NCI-H1092 treated with DMSO at 0.1 percent for 48 hours (cell line): Measurements from ENCODE around the gene DHX34.
A peak's percentile ranks its signal among the peaks of the same experiment; 100 is the strongest.
"Not testable (repeated sequence)": the region's sequence is repeated elsewhere in the genome, so short reads cannot be mapped to it uniquely, and the experiment has no call there.

Experiments used
- DNase-seq: peaks from one replicate; lab custom pipeline; 2025; lab: John Stamatoyannopoulos, UW

Gene DHX34

DNA sequence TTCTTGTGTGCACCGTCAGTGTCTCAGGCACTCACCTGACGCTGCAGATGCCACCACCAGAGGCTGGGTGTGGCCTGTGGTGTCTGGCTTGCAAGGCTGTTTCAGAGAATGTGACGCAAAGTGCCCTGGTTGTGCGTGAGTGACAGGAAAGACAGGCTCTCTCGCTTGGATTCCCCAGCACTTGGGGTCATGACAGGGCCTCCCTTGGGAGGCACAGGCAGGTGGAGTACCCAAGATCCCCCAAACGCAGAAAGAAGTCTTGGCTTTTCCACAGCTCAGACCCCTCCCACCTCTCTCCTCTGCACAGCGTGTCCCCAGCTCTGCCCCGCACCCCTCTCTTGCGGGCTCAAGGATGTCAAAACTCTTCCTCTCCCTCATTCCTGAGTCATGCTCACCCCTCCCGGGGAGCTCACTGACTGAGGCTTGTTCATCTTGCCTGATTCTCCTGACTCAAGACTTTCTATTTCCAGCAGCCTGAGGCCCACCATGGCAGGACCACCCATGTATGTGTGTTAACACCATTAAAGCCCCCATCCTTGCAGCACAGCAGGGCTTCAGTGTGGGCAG is 21.0 kb downstream of the DHX34 start:
- no peak for DNase-seq

DNA sequence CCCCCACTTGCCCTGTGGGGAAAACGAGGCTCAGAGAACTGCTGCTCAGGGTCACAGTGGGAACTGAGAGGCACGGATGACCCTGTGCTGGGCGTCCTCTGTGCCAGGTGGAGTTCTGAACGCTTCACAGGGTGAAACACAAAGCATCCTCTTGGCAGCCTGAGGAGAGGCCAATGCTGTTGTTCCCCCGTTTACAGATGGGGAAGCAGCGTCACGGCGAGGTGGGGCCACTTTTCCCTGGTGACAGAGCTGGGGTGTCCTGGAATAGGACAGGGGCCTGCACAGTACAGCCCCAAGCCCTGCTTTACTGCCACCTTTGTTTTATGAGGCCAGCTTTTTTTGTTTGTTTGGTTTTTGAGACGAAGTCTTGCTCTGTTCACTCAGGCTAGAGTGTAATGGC is 22.1 kb downstream of the DHX34 start:
- DNase-seq = no peak

DNA sequence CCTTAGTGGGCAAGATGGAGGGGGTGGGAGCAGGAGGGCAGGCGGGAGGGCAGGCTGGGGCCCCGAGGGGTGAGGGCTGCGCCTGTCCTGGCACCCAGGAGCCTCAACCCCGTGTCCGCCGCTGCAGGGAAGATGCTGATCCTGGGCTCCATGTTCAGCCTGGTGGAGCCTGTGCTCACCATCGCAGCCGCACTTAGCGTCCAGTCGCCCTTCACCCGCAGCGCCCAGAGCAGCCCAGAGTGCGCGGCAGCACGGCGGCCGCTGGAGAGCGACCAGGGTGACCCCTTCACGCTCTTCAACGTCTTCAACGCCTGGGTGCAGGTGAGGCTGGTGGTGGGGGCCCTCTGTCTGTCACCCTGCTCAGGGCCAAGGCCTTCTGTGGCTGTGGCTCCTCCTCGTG is 23.5 kb downstream of the DHX34 start:
- no peak for DNase-seq

DNA sequence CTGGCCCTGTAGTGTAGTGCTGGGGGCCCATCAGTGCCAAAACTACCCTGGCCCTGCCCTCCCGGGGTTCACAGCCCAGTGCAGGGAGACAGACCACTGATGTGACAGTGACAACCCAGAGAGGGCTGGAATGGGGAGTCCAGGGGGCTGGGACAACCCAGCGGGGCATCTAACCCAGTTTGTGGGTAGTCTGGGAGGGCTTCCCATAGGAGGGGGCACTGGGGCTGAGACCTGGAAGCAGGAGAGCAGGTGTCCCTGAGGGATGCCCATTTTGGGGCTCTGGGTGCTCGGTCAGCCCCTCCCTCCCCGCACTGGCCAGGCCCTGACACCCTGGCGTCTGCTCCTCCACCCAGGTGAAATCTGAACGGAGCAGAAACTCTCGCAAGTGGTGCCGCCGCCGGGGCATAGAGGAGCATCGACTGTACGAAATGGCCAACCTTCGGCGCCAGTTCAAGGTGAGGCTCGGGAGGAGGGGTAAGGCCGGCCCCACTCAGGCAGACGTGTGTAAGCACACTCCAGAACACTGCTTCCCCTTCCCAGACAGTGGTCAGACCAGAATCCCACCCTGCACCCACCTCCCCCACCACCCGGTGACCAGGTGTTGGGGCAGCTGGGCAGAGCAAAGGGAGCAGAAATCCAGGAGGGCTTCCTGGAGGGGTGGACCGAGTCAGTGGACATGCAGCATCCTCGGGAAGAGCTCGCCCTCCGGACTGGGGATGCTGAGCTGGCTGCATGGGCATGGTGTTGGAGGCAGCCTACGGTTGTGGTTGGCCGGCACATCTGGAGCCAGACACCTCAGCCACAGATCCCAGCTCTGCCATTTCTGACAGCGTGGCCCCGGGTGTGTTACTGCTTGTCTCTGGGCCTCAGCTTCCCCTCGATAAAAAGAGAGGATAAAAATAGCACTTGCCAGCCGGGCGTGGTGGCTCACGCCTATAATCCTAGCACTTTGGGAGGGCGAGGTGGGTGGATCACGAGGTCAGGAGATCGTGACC is 24.4 kb downstream of the DHX34 start:
- no peak for DNase-seq

DNA sequence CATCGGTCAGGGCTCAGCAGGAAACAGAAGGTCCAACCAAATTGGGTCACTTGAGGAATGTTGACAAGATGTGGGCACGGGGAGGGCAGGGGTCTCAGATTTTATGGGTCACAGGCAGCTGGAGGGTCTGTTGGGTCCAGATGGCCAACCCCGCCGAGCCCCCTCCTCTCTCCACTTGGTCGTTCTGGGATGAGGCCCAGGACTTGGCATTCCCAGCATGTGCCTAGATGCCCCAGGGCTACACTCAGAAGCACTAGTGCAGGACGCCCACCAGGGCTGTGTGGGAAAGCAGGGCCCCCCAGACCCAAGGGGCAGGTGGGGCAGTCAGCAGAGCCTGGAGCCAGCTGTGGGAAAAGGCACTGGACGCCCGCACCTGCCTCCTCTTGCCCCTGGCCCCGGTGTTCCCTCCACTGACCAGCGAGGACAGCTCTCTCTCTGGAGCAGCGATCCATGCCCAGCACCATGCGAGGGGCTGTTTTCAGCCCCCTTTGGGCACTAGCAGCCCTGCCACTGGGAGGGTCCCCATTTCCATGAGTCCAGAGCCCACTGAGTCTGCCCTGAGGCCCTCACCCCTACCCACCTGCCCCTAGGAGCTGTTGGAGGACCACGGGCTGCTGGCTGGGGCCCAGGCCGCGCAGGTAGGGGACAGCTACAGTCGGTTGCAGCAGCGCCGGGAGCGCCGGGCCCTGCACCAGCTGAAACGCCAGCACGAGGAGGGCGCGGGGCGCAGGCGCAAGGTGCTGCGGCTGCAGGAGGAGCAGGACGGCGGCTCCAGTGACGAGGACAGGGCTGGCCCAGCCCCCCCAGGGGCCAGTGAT is 26.0 kb downstream of the DHX34 start:
- DNase-seq = no peak

DNA sequence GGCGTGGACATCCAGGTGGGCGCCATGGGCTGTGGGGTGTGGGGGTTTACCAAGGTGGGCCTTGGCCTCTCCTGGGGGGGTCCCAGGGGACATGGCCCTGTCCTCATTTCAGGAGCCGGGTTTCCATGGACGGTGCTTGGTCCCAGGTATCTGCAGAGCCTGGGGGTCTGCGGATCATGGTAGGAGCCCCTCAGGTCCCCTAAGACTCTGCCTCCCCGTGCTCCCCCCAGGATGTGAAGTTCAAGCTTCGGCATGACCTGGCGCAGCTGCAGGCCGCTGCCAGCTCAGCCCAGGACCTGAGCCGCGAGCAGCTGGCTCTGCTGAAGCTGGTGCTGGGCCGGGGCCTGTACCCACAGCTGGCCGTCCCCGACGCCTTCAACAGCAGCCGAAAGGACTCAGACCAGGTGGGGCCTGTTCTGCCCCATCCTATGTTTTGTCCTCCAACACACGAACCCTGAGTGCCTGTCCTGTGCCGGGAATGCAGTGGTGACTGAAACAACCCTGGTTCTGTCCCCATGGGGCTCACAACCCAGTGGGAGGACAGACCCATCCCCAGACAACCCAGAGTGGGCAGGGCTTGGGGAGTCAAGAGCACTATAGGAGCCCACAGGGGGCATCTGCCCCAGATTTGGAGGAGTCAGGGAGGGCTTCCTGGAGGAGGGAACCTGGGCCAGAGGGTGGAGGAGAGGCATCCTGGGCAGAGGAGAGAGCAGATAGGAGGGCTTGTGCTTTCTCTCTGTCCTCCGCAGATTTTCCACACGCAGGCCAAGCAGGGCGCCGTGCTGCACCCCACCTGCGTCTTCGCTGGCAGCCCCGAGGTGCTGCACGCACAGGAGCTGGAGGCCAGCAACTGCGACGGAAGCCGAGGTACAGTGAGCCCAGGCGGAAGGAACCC is 26.8 kb downstream of the DHX34 start:
- DNase-seq = no peak

DNA sequence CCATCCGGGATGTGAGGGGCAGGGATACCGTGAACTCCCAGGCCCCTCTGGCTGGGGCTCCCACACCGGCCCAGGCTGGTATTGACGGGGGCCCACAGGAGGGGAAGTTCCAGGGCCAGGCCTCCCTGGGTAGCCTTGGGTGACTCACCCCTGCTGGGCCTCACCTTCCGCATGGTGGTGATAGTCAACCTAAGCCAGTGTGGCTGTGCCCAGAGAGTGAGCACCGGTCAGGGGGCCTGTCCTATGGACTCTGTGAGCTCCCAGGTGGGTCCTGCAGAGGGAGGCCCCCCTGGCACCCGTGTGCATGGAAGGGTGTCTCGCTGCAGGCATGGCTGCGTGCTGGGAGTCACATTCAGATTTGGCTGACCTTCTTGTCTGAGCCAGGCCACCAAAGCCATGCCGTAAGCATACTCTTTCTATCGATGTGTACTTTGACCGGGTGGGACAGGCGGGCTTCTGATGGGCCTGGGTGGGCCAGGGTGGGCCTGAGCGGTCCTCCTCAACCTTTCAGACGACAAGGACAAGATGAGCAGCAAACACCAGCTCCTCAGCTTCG is 27.6 kb downstream of the DHX34 start:
- DNase-seq = no peak

DNA sequence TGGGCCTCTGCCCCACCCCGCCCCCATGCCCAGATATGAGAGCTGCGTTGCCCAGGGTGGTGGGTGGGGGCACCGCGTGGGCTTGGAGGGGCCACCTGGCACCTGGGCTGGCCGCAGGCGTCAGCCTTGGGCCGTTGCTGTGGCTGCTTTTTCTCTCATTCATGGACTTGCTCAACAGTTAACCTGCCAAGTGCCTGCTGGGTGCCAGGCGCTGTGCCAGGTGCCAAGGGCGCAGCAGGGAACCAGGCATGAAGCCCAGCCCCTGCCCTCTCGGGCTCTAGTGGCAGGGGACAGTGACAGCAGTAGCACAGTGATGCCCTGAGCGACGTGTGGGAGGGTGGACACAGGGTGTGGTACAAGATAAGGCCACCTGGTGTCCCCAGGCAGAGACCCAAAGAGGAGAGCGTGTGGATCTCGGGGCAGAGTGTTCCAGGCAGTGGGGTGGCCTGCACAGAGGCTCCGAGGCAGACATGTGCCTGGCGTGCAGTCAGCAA is 28.1 kb downstream of the DHX34 start:
- DNase-seq = peak; percentile 82

DNA sequence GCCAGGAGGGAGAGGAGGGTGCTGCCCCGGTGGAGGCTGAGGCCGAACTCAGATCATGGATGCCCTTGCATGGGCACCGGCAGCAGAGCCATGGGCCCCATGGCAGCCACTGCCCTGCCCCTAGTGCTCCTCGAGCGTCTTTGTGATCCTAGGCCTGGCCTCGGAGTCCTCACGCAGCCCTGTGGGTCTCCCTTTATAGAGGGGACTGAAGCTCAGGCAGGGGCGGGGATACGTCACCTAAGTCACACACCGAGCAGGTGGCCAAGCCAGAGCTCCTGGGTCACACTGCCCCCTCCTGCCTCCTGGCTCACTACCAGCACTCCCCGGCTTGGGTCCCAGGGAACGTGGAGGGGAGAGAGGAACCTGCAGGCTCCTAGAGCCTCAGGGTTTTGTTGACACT is 28.7 kb downstream of the DHX34 start:
- peak; percentile 69 for DNase-seq

DNA sequence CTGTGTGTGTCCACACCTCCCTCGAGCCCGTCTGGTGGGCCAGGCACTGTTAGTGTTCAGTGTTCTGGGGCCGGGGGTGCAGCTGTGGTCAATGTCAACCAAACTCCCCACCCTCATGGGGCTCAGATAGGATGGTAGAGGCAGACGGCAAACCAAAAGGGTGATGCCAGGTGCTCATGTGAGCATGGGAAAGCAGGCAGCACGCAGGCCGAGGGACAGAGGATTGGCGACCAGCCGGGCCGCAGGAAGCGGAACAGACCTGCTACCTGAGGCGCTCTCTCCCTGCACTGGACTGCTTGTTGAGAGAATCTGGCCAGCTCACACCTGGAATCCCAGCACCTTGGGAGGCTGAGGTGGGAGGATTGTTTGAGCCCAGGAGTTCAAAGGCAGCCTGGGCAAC is 29.1 kb downstream of the DHX34 start:
- DNase-seq = no peak

DNA sequence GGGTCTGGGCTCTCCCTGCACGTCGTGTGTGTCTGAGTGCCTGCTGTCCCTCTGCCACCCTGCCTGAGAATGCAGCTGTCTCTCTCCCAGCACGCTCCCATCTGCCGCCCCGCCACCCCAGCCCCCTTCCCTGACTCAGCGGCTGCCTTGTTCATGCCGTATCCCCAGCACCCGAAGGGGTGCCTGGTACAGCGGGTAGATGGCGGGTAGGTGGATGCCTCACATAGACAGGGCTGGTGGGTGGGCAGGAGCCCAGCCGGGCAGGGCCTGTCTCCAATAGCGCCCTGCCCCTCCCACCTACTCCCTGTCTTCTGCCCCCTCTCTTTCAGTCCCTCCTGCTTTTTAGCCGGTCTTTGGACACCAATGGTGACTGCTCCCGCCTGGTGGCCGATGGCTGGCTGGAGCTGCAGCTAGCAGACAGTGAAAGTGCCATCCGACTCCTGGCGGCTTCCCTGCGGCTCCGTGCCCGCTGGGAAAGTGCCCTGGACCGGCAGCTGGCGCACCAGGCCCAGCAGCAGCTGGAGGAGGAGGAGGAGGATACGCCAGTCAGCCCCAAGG is 30.3 kb downstream of the DHX34 start:
- peak; percentile 20 for DNase-seq

DNA sequence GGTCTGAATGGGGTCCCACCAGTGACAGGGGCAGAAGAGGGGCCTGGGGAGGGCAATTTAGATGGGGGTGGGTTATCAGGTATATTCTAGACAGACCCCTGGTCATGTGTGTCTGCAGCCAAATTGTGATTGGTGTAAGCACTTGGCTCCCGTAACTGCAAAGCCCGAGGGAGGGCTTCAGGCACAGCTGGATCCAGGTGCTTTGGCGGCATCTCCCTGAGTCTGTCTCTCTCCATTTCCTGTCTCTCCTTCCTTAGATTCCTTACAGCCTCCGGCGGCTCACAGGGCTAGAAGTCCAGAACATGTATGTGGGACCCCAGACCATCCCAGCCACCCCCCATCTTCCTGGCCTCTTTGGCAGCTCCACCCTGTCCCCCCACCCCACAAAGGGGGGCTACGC is 31.4 kb downstream of the DHX34 start:
- no peak for DNase-seq

DNA sequence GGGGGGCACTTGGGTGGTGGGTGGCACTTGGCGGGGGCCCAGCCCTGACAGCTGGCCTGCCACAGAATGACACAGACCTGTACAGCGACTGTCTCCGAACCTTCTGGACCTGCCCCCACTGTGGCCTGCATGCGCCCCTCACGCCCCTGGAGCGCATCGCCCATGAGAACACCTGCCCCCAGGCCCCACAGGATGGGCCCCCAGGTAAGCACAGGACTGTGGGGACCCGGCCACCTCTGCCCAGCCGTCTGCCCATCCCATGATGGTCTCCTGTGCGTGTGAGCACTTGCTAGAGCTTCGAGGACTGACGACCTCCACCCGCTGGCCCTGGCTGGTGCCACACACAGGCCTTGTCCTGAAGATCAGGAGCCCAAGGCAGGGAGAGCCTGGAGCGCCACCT is 32.0 kb downstream of the DHX34 start:
- no peak for DNase-seq

DNA sequence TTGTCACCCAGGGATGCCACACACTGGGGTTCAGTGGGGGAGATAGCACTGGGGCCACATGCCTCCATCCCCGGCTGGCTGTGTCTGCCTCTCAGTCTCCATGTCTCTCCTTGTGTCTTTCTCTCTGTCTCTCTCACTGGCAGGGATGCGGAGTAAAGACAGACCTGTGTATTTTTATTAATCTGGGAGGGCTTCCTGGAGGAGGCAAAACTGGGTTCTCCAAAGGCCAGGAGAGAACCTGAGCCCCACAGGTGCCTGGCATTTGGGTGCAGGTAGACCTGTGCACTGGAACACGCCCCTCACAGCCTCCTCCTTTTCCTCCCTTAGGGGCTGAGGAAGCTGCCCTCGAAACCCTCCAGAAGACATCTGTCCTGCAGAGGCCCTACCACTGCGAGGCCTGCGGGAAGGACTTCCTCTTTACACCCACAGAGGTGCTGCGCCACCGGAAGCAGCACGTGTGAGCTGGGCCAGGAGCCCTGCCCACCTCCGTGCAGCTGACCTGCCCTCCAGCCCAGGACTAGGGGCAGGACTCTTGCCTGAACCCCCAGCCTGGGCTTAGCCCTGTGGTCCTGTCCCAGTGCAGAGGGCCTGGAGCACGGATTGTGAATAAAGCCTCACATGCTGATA is 32.7 kb downstream of the DHX34 start:
- DNase-seq = no peak

DNA sequence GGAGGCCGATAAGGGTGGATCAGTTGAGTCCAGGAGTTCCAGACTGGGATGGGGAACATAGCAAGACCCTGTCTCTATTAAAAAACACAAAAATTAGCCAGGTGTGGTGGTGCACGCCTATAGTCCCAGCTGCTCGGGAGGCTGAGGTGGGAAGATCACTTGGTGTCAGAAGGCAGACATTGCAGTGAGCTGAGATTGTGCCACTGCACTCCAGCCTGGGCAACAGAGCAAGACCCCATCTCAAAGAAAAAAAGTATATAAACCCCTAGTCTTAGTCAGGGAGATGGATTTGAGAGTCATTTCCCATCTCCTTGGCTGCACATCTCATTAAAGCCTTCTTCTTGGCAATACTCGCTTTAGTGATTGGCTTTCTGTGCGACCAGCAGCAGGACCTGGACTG is 34.8 kb downstream of the DHX34 start:
- not testable (repeated sequence) for DNase-seq

DNA sequence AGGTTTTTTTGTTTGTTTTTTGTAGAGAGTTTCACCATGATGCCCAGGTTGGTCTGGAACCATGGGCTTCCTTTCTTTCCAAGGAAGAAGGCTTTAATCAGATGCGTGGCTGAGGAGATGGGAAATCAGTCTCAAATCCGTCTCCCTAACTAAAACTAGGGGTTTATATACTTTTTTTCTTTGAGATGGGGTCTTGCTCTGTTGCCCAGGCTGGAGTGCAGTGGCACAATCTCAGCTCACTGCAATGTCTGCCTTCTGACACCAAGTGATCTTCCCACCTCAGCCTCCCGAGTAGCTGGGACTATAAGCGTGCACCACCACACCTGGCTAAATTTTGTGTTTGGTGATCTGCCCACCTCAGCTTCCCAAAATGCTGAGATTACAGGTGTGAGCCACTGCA is 35.4 kb downstream of the DHX34 start:
- DNase-seq = not testable (repeated sequence)

DNA sequence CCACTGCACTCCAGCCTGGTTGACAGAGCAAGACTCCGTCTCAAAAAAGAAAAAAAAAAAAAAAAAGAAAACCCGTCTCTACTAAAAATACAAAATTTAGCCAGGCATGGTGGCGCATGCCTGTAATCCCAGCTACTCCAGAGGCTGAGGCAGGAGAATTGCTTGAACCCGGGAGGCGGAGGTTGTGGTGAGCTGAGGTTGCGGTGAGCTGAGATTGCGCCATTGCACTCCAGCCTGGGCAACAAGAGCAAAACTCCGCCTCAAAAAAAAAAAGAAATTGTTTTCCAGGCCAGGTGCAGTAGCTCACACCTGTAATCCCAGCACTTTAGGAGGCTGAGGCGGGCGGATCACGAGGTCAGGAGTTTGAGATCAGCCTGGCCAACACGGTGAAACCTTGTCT is 37.5 kb downstream of the DHX34 start:
- DNase-seq = not testable (repeated sequence)

DNA sequence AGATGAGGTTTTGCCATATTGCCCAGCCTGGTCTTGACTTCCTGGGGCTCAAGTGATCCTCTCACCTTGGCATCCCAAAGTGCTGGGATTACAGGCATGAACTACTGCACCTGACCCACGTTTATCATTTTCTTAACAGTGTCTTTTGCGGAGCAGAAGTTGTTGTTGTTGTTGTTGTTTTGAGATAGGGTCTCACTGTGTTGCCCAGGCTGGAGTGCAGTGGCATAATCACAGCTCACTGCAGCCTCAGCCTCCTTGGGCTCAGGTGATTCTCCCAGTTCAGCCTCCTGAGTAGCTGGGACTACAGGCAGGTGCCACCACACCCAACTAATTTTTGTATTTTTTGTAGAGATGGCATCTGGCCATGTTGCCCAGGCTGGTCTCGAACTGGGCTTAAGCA is 38.5 kb downstream of the DHX34 start:
- DNase-seq = not testable (repeated sequence)

DNA sequence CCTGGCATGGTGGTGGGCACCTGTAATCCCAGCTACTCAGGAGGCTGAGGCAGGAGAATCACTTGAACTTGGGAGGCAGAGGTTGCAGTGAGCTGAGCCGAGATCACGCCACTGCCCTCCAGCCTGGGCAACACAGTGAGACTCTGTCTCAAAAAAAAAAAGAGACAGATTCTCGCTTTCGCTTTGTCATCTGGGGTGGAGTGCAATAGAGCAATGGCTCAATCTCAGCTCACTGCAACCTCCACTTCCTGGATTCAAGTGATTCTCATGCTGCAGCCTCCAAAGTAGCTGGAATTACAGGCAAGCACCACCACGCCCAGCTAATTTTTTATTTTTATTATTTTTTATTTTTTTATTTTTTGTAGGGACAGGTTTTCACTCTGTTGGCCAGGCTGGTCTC is 39.6 kb downstream of the DHX34 start:
- DNase-seq = not testable (repeated sequence)

DNA sequence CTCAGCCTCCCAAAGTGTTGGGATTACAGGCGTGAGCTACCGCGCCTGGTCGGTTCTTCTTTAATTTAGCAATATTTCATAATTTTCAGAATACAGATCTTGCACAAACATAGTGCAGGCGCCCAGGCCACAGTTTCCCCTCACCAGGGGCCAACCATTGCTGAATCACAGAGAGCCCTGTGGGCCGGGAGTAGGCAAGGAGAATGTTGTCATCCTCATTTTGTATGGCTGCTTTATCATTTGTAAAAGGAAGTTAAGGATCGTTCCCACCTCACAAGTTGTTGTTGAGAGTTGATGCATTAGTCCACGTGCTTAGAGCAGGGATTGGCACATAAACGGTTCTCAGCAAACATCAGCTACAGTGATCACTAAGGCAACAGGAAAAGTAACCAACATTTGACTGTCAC is 40.0 kb downstream of the DHX34 start:
- DNase-seq = no peak
